Smooth muscle cell (in vitro differentiated cells): ENCODE results near the gene SPOCK3. TPM values are rescaled to one million over a fixed set of nuclear protein-coding genes. Genes with fewer than 3 reads are reported as not detected.

ENCODE experiments used
- DNase-seq: peaks from one replicate; lab custom pipeline; 2025; ENCODE audit not compliant: unreplicated experiment; lab: John Stamatoyannopoulos, UW
- H2AFZ ChIP-seq: fragments of 200-600 bp; sonication (generic); 2 replicates; pipeline ENCODE4 v1.6.0; 2016; ENCODE audit warnings: antibody characterized with exemption, low read depth, mild to moderate bottlenecking
- H3F3A ChIP-seq: fragments of 200-600 bp; sonication (generic); 2 replicates; pipeline ENCODE4 v1.6.0; 2017; ENCODE audit warnings: antibody characterized with exemption, low read depth
- H3K27ac ChIP-seq: fragments of 200-600 bp; sonication (generic); 2 replicates; pipeline ENCODE4 v1.5.1; 2016; ENCODE audit warnings: low read depth, mild to moderate bottlenecking
- H3K27me3 ChIP-seq: fragments of 200-600 bp; sonication (generic); 2 replicates; pipeline ENCODE4 v1.6.1; 2016; ENCODE audit warnings: low read depth, mild to moderate bottlenecking
- H3K36me3 ChIP-seq: fragments of 200-600 bp; sonication (generic); 2 replicates; pipeline ENCODE4 v1.5.1; 2016; ENCODE audit warnings: low read depth
- H3K4me1 ChIP-seq: fragments of 200-600 bp; sonication (generic); 2 replicates; pipeline ENCODE4 v1.5.1; 2016; ENCODE audit warnings: low read depth
- H3K4me2 ChIP-seq: fragments of 200-600 bp; sonication (generic); 2 replicates; pipeline ENCODE4 v1.6.0; 2016; ENCODE audit warnings: mild to moderate bottlenecking
- H3K4me3 ChIP-seq: fragments of 200-600 bp; sonication (generic); 2 replicates; pipeline ENCODE4 v1.5.1; 2016; ENCODE audit warnings: mild to moderate bottlenecking
- H3K79me2 ChIP-seq: fragments of 200-600 bp; sonication (generic); 2 replicates; pipeline ENCODE4 v1.6.0; 2016; ENCODE audit warnings: low read depth, mild to moderate bottlenecking
- H3K9ac ChIP-seq: fragments of 200-600 bp; sonication (generic); 2 replicates; pipeline ENCODE4 v1.6.0; 2016; ENCODE audit warnings: low read depth
- H3K9me3 ChIP-seq: fragments of 200-600 bp; sonication (generic); replicated peaks from 2 replicates; pipeline ENCODE4 v1.5.1; 2016; ENCODE audit warnings: low read depth
- H4K20me1 ChIP-seq: fragments of 200-600 bp; sonication (generic); 2 replicates; pipeline ENCODE4 v1.6.0; 2016; ENCODE audit warnings: low read depth
- WGBS: methylation state at CpG from one replicate; pipeline ENCODE4 v1.1.7; 2016; ENCODE audit warnings: low lambda C conversion rate; 5-methylcytosine and 5-hydroxymethylcytosine counted together
- polyA plus RNA-seq: library from polyadenylated mRNA; unstranded; fragments of >200 nt; fragmentation: Nextera tagmentation; extraction: Ambion mirVana; gene quantifications from 2 replicates; pipeline ENCODE4 v1.2.1, GENCODE V29; 2016
- small RNA-seq: library from RNA; depleted of rRNA; stranded (forward); fragments of <200 nt; gene quantifications from one replicate; pipeline ENCODE3, GENCODE V24; 2014
- total RNA-seq: library from RNA; depleted of rRNA; stranded (reverse); fragments of >200 nt; gene quantifications from 2 replicates; pipeline ENCODE4 v1.2.3, GENCODE V29; 2014
- TF ChIP-seq, protein P1 (sequence below): fragments of 200-600 bp; sonication (generic); IDR thresholded peaks from 2 replicates; pipeline ENCODE4 v1.5.1; 2017; ENCODE audit warnings: borderline replicate concordance, mild to moderate bottlenecking, antibody characterized with exemption; ENCODE audit not compliant: insufficient read depth, poor library complexity, severe bottlenecking

Gene SPOCK3
- total and polyA plus RNA-seq, 2 experiments from 2014 or later: 0.49 TPM; not detected in 1

DNA sequence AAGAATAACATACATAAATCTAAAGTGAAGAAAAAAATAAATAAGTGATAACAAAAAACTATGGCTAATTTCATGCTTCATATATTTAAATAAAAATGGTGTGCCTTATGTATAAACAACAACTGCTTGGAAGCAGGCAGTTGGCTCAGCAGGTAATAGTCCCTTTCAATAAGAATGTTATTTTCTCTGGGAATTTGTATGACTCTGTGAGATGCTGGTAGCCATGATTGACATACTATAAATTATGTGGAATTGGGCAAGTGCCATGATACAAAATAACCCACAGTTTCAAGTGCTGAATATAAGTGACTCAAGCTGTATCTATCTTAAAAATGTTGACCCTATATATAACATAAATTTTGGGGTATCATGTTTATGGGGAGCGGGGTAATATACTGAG lies 546.5 kb downstream of the SPOCK3 start:
- Histone ChIP-seq H3K27ac (no peak overlapping the region), H3K9ac (no peak overlapping the region), H3K27me3 (no peaks in the 10 kb centered on the region), H3K79me2 (no peaks in the 10 kb centered on the region), H2AFZ (no peak overlapping the region), H3K36me3 (no peaks in the 10 kb centered on the region), H3K4me1 (no peaks in the 10 kb centered on the region), H3K4me3 (no peak overlapping the region), H4K20me1 (no peaks in the 10 kb centered on the region), H3K9me3 (no peaks in the 10 kb centered on the region), H3K4me2 (no peak overlapping the region), H3F3A (peaks cover 5% of the 10 kb centered on the region)
- WGBS: 100% methylated on average over 1 of the region's 1 CpG
- DNase-seq: no peak
- TF ChIP-seq, protein P1, sequence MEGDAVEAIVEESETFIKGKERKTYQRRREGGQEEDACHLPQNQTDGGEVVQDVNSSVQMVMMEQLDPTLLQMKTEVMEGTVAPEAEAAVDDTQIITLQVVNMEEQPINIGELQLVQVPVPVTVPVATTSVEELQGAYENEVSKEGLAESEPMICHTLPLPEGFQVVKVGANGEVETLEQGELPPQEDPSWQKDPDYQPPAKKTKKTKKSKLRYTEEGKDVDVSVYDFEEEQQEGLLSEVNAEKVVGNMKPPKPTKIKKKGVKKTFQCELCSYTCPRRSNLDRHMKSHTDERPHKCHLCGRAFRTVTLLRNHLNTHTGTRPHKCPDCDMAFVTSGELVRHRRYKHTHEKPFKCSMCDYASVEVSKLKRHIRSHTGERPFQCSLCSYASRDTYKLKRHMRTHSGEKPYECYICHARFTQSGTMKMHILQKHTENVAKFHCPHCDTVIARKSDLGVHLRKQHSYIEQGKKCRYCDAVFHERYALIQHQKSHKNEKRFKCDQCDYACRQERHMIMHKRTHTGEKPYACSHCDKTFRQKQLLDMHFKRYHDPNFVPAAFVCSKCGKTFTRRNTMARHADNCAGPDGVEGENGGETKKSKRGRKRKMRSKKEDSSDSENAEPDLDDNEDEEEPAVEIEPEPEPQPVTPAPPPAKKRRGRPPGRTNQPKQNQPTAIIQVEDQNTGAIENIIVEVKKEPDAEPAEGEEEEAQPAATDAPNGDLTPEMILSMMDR: no peak

Small RNA genes lying within 50 kb of the gene (small RNA-seq; reads per million reads assigned to genes)
- not detected for gene RNA5SP171
